Stimulated activated naive CD4-positive, alpha-beta T cell (primary cell): ENCODE measurements around the gene D2HGDH.
"Not testable (repeated sequence)": the region's sequence is repeated elsewhere in the genome, so short reads cannot be mapped to it uniquely, and the experiment has no call there.

ENCODE experiments used
- DNase-seq, 6 experiments: peaks; one replicate each; lab custom pipeline; 2025; lab: John Stamatoyannopoulos, UW

Gene D2HGDH

GRCh38 chr2:241724975-241725870 is 9.2 kb upstream of the D2HGDH start:
- no peak for DNase-seq

GRCh38 chr2:241726459-241726858 is 8.0 kb upstream of the D2HGDH start:
- no peak for DNase-seq

GRCh38 chr2:241728000-241728399 is 6.4 kb upstream of the D2HGDH start:
- no peak for DNase-seq

DNA sequence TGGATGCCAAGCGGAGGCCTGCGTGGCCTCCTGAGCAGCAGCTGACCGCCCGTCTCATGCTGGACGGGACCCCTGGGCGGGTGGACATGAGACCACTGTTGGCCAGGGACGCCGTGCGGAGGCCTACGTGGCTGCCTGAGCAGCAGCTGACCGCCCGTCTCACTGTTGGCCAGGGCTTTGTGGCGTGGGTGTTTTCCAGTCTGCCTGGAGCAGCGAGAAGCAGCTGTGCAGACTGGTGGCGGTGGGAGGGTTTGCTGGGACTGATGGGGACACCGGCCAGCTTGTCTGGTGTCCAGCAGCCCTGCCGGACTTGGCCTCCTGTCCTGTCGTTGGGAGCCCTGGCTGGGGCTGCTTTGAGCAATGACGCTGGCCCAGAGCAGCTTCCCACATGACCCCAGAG is 5.8 kb upstream of the D2HGDH start:
- no peak for DNase-seq

GRCh38 chr2:241729868-241730267 is 4.6 kb upstream of the D2HGDH start:
- DNase-seq, result no peak

GRCh38 chr2:241730671-241731293 is 3.6 kb upstream of the D2HGDH start:
- DNase-seq, result no peak

DNA sequence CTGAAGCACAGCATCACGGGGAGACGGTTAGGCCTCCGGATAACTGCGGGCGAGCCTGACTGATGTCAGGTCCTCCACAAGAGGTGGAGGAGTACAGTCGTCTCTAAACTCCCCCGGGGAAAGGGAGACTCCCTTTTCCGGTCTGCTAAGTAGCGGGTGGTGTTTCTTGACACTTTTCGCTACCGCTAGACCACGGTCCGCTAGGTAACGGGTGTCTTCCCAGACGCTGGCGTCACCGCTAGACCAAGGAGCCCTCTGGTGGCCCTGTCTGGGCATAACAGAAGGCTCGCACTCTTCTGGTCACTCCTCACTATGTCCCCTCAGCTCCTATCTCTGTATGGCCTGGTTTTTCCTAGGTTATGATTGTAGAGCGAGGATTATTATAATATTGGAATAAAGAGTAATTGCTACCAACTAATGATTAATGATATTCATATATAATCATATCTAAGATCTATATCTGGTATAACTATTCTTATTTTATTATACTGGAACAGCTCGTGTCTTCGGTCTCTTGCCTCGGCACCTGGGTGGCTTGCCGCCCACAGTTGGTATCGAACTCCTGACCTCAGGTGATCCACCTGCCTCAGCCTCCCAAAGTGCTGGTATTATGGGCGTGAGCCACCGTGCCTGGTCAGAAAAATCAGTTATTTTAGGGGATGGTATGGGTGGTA is 1.8 kb upstream of the D2HGDH start:
- peak in 5 of 6 experiments; percentile 3 to 46 (median 43) for DNase-seq

- no peak for DNase-seq
These were observed 831 bp upstream of the D2HGDH start for GRCh38 chr2:241733391-241734207.

GRCh38 chr2:241734208-241734466 is 293 bp upstream of the D2HGDH start:
- DNase-seq, result no peak

GRCh38 chr2:241736111-241736510 is 1.7 kb downstream of the D2HGDH start:
- DNase-seq, result no peak

DNA sequence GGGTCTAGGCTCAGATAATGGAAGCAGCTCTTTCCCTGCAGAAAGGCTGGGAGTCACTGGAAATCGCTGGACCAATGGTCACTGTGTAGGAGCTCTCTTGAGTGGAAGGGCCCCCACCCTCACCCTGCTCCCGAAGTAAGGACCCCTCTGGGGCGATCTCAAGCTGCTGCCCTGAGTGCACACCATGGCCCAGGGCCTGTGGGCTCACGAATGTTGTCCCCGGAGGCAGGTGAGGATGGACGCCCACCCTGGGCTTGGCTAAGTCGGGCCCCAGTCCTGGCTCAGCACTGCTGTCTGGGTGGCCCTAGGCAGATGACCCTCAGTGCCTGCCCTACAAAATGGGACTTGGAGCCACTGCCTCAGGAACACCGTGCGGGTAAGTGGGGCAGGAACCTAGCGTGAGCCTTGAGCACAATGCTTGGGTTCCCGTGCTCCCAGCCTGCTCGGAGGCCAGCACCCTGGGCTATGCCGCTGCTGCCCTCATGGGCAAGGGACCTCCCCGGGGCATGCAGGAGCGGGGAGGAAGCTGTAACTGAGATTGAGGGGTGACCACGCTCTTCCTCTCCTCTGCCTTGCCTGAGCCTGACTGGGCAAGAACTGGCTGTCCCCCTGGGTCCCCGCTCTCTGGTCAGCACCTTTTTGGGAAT is 3.7 kb downstream of the D2HGDH start:
- DNase-seq, result no peak

GRCh38 chr2:241739177-241739576 is 4.7 kb downstream of the D2HGDH start:
- DNase-seq, result no peak

GRCh38 chr2:241739651-241740050 is 5.2 kb downstream of the D2HGDH start:
- no peak for DNase-seq

DNA sequence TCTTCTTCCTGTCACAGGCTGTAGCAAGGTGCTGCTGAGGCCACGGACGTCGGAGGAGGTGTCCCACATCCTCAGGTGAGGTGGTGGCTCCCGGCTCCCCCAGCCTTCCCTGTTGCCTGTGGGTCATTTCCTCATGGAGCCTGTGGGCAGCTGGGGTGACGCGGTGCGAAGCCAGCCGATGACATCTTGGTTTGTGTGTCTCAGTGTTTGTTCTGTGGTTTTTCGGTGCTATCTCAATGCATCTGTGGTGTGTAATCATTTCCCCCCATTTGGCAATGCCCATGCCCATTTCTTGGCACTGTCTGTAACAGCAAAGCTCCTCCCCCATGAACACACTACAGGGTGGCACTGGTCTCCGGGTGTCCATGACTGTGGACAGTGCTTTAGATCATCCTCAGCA is 6.6 kb downstream of the D2HGDH start:
- DNase-seq, result no peak

GRCh38 chr2:241742320-241742939 is 8.0 kb downstream of the D2HGDH start:
- no peak for DNase-seq

- DNase-seq, result not testable (repeated sequence)
These were observed 8.6 kb downstream of the D2HGDH start for GRCh38 chr2:241743008-241743407.

GRCh38 chr2:241743620-241744019 is 9.2 kb downstream of the D2HGDH start:
- DNase-seq, result no peak

- no peak for DNase-seq
These were observed 9.8 kb downstream of the D2HGDH start for GRCh38 chr2:241744028-241744754.

DNA sequence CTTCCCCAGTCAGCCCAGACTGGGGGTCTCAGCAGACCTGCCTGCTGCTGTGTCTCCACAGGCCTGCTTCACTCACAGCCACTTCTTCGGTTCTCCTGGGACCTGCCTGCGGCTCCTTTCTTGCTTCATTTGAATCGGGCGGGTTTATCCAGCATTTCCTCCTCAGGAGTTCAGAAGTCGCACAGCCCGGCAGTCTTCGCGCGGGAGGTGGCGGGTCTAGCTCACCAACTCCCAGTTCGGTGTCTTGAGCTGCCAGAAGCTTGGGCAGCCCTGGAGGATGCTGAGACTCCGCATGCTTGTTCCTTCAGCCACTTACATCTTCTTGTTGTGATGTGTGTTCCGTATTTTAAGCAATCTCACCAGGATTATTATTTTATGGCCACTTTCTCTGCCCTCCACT is 10.8 kb downstream of the D2HGDH start:
- no peak for DNase-seq

GRCh38 chr2:241746084-241746483 is 11.7 kb downstream of the D2HGDH start:
- no peak for DNase-seq
